GM19372 (cell line): ENCODE measurements around the gene SCGN.

Experiments
- ATAC-seq: cut with Tn5 transposase; IDR thresholded peaks from one replicate; pipeline ENCODE4 v1.9.1; 2021; ENCODE audit warnings: mild to moderate bottlenecking, low read depth, moderate library complexity; ENCODE audit not compliant: unreplicated experiment

SCGN gene

DNA sequence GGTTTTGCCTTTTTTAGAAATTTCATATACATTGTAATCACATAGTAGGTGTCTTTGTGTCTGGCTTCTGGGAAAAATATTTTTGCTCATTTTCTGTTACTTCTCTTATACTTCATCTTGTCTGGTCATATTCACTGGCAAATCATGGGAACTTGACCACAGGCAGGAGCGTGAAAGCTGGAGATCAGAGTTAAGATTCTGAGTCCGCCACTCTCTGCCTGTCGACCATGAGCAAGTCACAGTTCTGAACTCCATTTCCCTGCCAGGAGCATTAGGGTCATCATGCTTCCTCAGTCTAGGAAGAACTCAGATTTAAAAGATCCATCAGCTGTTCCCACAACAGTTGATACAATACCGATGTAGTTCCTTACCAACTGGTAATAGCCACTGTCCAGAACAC lies 12.4 kb upstream of the SCGN start:
- no peak for ATAC-seq

DNA sequence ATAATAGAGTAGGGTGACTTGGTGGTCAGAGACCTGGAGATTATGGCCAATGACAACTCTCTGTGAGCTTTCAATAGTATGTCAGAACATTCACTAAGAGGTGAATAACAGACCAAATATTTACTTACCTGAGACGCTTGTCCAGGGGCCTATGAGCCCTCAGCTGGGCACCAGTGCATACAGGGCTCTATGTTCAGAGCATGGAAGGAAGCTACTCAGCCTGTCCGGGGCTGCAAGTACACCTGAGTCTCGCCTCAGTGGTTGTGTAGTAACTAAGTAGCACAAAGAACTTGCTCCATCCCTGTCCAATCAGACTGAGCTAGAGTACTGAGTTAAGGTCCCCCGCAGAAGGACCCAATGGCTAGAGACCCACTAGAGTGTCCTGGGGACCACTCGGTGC lies 11.6 kb upstream of the SCGN start:
- ATAC-seq: no peak

DNA sequence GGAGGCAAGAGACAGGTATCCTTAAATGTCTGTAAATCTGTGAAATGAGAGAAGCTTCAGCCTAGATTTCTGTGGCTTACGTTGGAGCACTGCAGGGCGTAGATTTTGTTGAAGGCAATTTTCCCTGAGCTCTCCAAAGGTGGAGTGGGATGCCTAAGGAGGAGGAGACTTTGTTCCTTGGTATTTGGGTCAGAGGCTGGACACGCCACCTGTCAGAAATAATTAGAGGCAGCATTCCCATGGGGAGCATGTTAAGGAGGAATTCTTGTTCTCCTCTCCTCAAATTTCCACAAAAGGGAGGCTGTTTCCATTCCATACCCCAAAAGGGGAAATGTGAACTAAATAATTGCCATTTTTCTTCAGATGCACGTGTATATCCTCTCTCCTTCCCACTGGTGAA lies 11.1 kb upstream of the SCGN start:
- no peak for ATAC-seq

DNA sequence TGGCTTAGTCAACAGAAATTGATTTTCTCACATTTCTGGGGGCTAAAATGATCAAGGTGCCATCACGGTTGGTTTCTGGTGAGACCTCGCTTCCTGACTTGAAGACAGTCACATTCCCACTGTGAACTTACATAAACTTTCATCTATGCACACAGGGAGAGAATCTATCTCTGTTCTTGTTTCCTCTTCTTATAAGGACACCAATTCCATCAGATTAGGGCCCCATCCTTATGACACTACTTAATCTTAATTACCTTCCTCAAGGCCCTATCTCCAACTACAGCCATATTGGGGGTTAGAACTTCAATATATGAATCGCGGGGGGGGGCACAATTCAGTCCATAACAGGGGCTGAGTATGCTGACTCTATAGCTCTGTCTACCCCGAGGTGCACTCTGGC lies 10.6 kb upstream of the SCGN start:
- no peak for ATAC-seq

DNA sequence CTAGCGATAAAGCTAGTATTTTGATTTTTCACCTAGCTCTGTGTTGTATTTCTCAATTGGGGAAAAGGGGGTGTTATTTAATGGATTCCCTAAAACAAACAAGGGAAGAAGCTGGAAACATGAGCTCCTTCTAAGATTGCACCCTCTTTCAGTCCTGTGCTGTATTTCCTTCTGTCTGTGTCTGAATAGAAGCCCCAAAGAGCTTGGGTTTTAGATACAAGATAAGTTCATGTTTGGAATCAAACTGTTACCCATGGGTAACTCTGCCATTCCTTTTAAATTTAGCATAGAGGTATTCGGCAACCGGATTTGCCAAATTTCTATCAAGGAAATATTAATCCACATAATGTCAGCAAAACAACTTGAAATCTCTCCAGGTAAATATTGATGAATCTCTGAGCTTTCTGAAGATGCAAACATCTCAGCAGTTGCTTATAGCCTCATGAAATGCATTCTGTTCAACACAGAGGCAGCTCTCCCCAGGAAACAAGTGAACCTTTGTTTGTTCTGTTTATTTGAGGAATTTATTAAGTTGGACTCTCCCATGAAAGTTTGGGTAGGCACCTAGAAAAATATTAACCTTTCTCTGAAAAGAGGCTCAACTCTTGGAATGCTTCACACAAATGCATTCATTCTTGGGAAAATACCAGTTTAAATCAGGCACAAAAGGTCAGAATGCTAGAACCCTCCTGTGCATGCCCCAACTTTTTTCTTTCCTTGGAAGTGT lies 9.9 kb upstream of the SCGN start:
- ATAC-seq: no peak

DNA sequence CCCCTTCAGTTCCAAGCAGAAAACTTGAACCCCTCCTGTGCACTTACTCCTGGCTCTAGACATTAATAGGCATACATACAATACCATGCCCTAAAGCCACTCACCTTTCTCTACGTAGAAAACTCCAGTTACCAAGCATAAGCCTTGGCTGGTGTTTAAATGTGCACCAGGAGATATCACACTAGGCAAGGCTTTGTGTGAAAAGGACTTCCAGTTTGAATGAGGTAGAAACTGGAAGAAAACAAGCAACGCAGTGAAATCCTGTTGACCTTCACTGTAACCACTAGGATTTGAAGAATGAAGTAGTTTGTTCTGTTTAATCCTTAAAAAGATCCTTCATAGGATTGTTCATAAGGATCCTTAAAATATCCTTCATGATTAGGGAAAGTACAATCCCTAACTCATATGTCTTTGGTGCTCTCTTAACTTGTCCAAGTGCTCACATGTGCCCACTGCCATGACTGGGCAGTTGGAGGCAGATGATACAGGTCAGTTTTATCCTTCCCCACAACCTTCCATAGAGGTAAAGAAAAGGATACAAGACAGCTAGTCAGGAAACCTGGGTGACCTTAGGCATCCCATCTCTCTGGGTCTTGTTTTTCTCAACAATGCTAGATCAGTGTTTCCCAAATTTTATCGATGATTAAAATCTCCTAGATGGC lies 9.2 kb upstream of the SCGN start:
- ATAC-seq: no peak

DNA sequence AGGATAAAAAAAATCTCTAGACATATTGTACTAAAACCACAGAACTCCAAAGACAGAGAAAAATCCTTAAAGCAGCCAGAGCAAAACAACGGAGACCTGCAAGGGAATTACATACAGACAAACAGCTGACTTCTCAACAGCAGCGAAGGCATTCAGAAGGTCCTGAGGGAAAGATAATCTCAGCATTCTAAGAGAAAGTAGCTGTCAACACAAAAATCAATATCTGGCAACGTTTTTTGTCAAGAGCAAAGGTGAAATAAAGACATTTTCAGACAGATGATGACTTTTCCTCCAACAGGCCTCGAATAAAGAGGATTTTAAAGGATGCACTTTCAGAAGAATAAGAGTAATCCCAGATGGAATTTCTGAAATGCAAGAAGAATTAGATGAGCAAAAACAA lies 6.1 kb upstream of the SCGN start:
- no peak for ATAC-seq

- ATAC-seq: no peak
Observed at GRCh38 chr6:25649611-25650010, 2.4 kb upstream of the SCGN start.

DNA sequence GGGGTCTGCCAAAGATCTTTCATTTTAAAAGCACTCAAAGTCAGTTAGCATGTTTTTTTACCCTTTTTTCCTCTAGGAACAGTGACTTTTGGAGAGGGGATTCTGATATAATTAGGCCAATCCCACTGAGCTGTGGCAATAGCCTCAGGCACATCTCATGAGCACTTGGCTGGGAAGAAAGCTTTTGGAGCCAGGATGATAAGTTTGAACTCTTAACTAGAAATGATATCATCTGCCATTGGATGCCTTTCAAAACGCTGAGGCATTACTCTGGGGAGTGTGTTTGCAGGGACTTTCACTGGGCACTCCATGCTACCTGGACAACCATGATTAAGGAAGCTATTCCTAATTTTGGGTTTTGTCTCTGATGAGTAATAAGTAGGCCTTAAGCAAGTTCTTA lies 3.7 kb downstream of the SCGN start:
- no peak for ATAC-seq

DNA sequence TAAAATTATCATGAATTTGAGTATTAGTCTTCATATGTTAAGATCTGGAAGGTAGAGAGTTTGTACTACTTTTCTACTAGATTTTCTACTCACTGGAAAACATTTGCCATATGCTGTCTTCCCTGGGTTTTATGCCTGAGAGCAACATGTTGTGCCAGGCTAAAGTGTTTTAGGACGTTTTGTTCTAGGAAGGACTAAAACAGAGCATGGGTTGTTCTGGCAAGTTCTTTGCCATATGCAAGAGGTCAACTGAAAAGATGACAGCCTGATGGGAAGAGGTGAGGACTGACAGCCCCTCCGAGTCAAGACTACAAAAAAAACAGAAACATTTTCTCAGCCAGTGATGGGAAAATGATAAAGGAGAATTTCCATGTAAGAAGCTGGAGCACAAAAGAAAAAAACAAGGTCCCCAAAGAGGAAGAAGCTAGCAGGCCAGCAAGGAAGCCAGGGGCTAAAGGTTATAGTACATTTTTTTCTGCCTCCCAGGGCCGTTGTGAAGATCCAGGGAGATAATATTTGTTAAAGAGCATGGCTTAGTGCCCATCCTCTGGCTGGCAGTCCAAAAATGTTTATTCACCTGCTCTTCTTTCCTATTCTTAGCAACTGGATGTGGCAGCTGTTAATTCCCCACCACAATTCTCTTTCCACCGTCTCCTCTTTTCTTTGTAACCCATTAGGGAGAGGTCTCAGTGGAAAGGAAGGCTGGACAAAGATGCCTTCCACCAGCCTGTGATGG lies 7.8 kb downstream of the SCGN start:
- no peak for ATAC-seq

- ATAC-seq: no peak
Observed at GRCh38 chr6:25660512-25660911, 8.5 kb downstream of the SCGN start.

- no peak for ATAC-seq
Observed at GRCh38 chr6:25661129-25661779, 9.2 kb downstream of the SCGN start.

- no peak for ATAC-seq
Observed at GRCh38 chr6:25665455-25665854, 13.4 kb downstream of the SCGN start.

DNA sequence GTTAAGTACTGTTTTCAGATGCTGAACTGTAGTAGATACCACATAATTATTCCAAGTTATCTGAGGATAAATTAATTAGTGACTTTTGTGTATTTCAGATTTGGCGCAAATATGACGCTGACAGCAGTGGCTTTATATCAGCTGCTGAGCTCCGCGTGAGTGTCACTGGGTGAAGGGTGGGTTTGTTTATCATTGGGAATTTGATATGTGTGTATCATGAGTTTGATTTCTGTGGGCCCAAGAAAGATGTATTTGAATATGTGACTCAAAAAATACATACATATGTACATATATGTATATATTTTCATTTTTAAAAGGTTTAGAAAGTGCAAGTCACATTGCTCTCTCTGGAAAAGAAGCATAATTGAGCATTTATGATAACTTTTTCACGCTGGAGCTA lies 17.4 kb downstream of the SCGN start:
- ATAC-seq: no peak

DNA sequence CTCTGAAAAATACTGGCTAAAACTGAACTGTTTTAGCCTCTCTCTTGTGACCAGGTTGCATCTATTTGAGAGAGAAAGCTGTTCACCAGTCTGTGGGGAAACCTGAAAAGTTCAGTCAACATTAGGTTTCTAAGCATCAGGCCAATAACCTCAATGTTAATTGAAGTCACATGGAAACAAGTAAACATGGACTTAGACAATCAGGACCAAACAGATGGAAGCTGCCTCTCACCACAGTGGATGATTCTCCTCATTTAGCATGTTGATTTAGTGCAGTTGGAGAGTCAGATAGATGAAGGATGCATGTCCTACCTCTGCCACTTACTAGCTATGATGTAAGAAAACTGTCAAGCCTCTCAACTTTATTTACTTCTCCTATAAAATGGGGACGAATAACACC lies 18.2 kb downstream of the SCGN start:
- ATAC-seq: no peak

DNA sequence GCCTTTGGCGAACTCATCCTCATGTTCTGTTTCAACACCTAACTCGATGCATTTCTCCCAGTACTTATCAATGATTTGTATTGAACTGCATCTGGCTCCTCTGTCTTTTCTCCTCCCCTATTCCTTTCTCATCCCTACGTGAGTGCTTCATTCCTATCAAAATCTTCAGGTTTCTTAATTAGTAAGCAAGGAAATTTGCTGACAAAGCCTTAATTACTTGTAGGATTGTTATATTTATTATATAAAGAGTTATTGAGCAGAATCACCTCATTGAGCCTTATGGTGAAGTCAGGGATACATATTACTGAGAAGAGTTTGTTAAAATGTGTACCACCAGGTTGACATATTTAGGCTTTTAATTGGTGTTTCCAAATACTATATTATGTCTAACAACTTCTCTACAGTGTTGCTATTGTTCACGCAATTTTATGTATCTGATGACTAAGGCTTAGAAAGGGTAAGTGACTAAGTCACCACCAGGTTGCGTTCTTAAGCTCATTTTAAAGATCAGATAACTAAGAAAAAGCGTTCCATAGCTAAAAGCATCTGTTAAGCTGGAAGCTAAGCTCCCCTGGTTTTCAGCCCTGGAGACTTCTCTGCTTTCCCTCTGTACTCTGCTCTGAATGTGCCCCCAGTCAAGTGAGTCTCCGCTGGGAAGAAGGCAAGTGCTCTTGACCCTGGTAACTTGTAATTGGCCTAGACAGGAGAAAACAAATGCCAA lies 18.9 kb downstream of the SCGN start:
- no peak for ATAC-seq

DNA sequence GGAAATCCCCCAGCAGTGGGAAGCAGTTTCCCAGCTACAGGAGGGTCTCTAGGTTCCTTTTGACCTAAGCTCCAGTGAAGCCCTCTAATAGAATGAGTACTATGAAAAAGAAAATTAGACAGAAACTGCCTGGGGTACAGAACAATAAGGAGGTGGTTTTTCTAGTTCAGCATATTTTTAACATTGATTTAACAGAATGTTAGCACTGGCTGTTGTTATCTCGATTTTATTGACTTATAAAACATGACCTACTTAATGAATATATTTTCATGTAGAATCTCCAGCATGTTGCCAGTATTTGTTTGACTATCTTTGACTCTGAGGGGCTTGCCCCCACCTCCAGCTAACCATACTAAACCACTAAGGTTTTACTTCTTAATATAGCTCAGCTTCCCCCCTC lies 19.6 kb downstream of the SCGN start:
- ATAC-seq: no peak

DNA sequence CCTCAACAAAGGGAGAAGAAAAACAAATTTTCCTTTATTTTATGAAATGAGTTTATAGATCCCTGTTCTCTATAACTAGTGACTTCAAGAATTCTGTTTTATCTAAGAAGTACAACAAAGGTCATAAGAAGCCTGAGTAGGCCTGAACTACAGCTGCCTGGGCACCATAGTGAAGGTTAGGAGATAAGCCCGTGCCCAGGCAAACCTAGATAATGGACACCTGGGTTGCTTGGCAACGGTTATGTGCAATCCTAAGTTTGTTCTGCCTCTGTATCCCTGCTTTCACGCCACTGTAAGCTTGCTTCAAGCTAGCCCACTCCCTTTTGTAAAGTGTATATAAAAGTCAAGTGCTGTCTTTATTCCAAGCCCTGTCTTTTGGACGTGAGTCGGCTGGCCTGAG lies 23.2 kb downstream of the SCGN start:
- ATAC-seq: no peak

DNA sequence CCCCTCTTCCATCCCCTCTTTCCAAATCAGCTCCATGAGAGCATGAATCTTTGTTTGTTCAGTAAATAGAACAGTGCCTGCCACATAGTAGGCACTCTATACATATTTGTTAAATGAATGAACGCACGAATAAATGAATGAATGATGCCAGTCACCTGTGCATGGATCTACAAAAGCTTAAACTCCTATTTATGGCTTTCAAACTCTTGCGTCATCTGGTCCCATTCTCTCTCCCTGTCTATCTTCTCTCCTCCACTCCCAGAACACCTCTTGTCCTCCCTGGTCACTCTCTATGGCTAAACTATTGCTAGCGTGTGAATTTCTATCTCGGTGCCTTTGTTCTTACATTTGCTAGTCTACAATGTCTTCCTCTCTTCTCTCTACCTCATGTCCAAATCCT lies 24.8 kb downstream of the SCGN start:
- ATAC-seq: no peak

GRCh38 chr6:25681848-25682247 lies 29.8 kb downstream of the SCGN start:
- ATAC-seq: no peak

GRCh38 chr6:25682324-25682723 lies 30.3 kb downstream of the SCGN start:
- ATAC-seq: no peak
